Measurements from ENCODE around the gene SLC4A4. TPM values are rescaled to one million over a fixed set of nuclear protein-coding genes. Genes with fewer than 3 reads are reported as not detected.

Gene SLC4A4
- total and polyA plus RNA-seq, 2 donors (not counting 1 experiment from before 2014, with no cell fraction given): 12.2 to 33.4 TPM

DNA sequence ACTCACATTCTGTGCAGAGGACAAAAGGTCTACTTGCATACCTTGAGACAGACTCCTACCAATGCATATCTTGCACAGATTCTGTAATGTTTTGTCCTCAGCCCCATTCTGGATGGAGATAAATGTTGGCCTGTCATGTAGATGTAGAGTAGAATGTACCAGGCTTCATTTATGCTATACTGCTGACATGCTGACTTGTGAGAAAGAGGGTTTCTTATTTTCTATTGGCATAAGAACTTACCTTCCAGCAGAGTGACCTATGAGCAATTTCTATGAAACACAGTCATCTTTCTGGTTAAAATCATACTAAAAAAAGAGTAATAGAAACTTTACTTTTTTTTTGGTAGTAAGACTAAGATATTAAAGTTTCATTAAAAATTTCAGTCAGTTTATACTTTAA lies 17.2 kb downstream of the SLC4A4 start:
- H2AFZ ChIP-seq (ENCODE audit: low read length): no peak overlapping the region
- H3K4me1 ChIP-seq (ENCODE audit: control insufficient read depth, extremely low read depth, insufficient read depth, low read length): no peaks in the 10 kb centered on the region
- no peak overlapping the region for H3K4me2 ChIP-seq (ENCODE audit: extremely low read depth, insufficient read depth, low read length)
- TF ChIP-seq, protein P1, sequence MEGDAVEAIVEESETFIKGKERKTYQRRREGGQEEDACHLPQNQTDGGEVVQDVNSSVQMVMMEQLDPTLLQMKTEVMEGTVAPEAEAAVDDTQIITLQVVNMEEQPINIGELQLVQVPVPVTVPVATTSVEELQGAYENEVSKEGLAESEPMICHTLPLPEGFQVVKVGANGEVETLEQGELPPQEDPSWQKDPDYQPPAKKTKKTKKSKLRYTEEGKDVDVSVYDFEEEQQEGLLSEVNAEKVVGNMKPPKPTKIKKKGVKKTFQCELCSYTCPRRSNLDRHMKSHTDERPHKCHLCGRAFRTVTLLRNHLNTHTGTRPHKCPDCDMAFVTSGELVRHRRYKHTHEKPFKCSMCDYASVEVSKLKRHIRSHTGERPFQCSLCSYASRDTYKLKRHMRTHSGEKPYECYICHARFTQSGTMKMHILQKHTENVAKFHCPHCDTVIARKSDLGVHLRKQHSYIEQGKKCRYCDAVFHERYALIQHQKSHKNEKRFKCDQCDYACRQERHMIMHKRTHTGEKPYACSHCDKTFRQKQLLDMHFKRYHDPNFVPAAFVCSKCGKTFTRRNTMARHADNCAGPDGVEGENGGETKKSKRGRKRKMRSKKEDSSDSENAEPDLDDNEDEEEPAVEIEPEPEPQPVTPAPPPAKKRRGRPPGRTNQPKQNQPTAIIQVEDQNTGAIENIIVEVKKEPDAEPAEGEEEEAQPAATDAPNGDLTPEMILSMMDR (conservative IDR thresholded peaks at IDR 0.05 in 1 of 2, IDR thresholded peaks at IDR 0.05 in 1 of 2; ENCODE audit: low read depth in 1 of 2, low read length in 2 of 2): no peak
- TF ChIP-seq EZH2 (IDR thresholded peaks at IDR 0.05; ENCODE audit: low read length, missing control alignments): no peak
- H3K79me2 ChIP-seq (ENCODE audit: control insufficient read depth, insufficient read depth, low read length): no peaks in the 10 kb centered on the region
- H3K36me3 ChIP-seq (ENCODE audit: control insufficient read depth, insufficient read depth, low read length): peaks cover 3% of the 10 kb centered on the region
- H3K27ac ChIP-seq (ENCODE audit: insufficient read depth, low read length): no peak overlapping the region
- H3K4me3 ChIP-seq (replicated peaks in 1 of 4; ENCODE audit: control extremely low read depth in 1 of 4, insufficient read depth in 1 of 4, low read depth in 3 of 4, low read length in 4 of 4): no peak overlapping the region
- H3K9ac ChIP-seq (ENCODE audit: insufficient read depth, low read length): no peak overlapping the region
- H4K20me1 ChIP-seq (ENCODE audit: control insufficient read depth, extremely low read depth, insufficient read depth, low read length): no peaks in the 10 kb centered on the region
- H3K27me3 ChIP-seq (ENCODE audit: control insufficient read depth, insufficient read depth, low read length): no peaks in the 10 kb centered on the region
- H3K9me3 ChIP-seq (ENCODE audit: control insufficient read depth, insufficient read depth, low read depth, low read length): no peaks in the 10 kb centered on the region
- DNase-seq (ENCODE audit: low read depth in 2 of 2): no peak

DNA sequence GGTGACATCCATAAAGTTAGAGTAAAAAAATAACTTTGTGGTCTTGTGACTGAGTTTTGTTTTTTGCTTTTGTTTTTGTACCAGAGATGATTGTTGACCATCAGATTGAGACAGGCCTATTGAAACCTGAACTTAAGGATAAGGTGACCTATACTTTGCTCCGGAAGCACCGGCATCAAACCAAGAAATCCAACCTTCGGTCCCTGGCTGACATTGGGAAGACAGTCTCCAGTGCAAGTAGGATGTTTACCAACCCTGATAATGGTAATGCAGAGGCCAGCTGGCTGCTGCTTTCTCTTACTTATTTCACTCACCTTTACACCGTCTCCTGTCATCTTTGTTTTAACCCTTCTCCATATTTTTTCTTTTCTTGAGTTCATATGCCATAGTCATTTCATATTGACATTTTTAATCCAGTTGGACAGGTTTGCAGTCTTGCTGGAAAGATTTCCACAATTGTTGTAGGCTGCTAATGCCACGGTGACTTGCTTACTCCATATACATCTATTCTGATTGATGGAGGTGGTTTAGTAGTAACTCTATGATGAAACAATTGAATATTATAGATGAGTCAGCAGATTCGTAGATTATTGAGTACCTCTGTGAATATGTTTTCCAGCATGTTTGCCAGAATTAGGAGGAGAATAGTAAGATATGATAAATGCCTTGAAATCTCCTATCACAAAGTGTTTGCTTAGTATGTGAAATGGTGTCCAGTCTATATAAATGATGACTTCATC lies 18.3 kb downstream of the SLC4A4 start:
- Histone ChIP-seq H3K36me3 (ENCODE audit: control insufficient read depth, insufficient read depth, low read length) (peaks cover 2% of the 10 kb centered on the region), H3K4me3 (replicated peaks in 1 of 4; ENCODE audit: control extremely low read depth in 1 of 4, insufficient read depth in 1 of 4, low read depth in 3 of 4, low read length in 4 of 4) (no peak overlapping the region), H3K79me2 (ENCODE audit: control insufficient read depth, insufficient read depth, low read length) (no peaks in the 10 kb centered on the region), H3K27ac (ENCODE audit: insufficient read depth, low read length) (no peak overlapping the region), H4K20me1 (ENCODE audit: control insufficient read depth, extremely low read depth, insufficient read depth, low read length) (no peaks in the 10 kb centered on the region), H3K9ac (ENCODE audit: insufficient read depth, low read length) (no peak overlapping the region), H3K27me3 (ENCODE audit: control insufficient read depth, insufficient read depth, low read length) (no peaks in the 10 kb centered on the region), H2AFZ (ENCODE audit: low read length) (no peak overlapping the region), H3K9me3 (ENCODE audit: control insufficient read depth, insufficient read depth, low read depth, low read length) (no peaks in the 10 kb centered on the region), H3K4me1 (ENCODE audit: control insufficient read depth, extremely low read depth, insufficient read depth, low read length) (no peaks in the 10 kb centered on the region), H3K4me2 (ENCODE audit: extremely low read depth, insufficient read depth, low read length) (no peak overlapping the region)
- no peak for DNase-seq (ENCODE audit: low read depth in 2 of 2)
- TF ChIP-seq EZH2 (IDR thresholded peaks at IDR 0.05; ENCODE audit: low read length, missing control alignments): no peak
- TF ChIP-seq, protein P1 (conservative IDR thresholded peaks at IDR 0.05 in 1 of 2, IDR thresholded peaks at IDR 0.05 in 1 of 2; ENCODE audit: low read depth in 1 of 2, low read length in 2 of 2): no peak

DNA sequence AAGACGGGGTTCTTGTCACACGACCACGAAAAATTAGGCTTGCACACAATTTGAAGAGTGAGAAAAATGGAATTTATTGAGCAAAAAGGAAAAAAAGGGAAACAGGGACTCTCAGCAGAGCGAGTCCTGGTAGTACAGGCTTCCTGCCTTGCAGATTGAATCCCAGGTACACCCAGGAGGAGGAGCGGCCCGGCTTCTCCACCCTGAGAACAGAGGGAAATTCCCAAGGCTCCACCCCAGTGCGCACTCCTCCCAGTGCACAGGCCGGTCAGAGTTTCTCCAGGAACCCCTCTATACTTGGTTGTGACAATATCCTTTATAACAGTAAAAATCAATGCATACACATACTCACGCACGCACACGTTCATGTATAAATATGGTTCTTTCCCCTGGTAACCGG lies 22.0 kb downstream of the SLC4A4 start:
- H3K9ac ChIP-seq (ENCODE audit: insufficient read depth, low read length): no peak overlapping the region
- no peak overlapping the region for H3K27ac ChIP-seq (ENCODE audit: insufficient read depth, low read length)
- no peak for DNase-seq (ENCODE audit: low read depth in 2 of 2)
- H3K36me3 ChIP-seq (ENCODE audit: control insufficient read depth, insufficient read depth, low read length): no peaks in the 10 kb centered on the region
- no peaks in the 10 kb centered on the region for H3K4me1 ChIP-seq (ENCODE audit: control insufficient read depth, extremely low read depth, insufficient read depth, low read length)
- no peaks in the 10 kb centered on the region for H3K79me2 ChIP-seq (ENCODE audit: control insufficient read depth, insufficient read depth, low read length)
- H4K20me1 ChIP-seq (ENCODE audit: control insufficient read depth, extremely low read depth, insufficient read depth, low read length): no peaks in the 10 kb centered on the region
- no peak overlapping the region for H2AFZ ChIP-seq (ENCODE audit: low read length)
- H3K27me3 ChIP-seq (ENCODE audit: control insufficient read depth, insufficient read depth, low read length): no peaks in the 10 kb centered on the region
- H3K9me3 ChIP-seq (ENCODE audit: control insufficient read depth, insufficient read depth, low read depth, low read length): no peaks in the 10 kb centered on the region
- H3K4me2 ChIP-seq (ENCODE audit: extremely low read depth, insufficient read depth, low read length): no peak overlapping the region
- no peak for TF ChIP-seq EZH2 (IDR thresholded peaks at IDR 0.05; ENCODE audit: low read length, missing control alignments)
- TF ChIP-seq, protein P1 (conservative IDR thresholded peaks at IDR 0.05 in 1 of 2, IDR thresholded peaks at IDR 0.05 in 1 of 2; ENCODE audit: low read depth in 1 of 2, low read length in 2 of 2): no peak
- no peak overlapping the region for H3K4me3 ChIP-seq (replicated peaks in 1 of 4; ENCODE audit: control extremely low read depth in 1 of 4, insufficient read depth in 1 of 4, low read depth in 3 of 4, low read length in 4 of 4)

All from fibroblast of lung (primary cell).